HG02970 (cell line): Measurements from ENCODE around the gene TMEM169.

Experiments used
- ATAC-seq: cut with Tn5 transposase; IDR thresholded peaks from one replicate; pipeline ENCODE4 v1.9.1; 2021; ENCODE audit warnings: mild to moderate bottlenecking, moderate library complexity, moderate number of reproducible peaks; ENCODE audit not compliant: unreplicated experiment, low FRiP score

Gene TMEM169

GRCh38 chr2:216098421-216099334 is 17.0 kb downstream of the TMEM169 start:
- no peak for ATAC-seq

- no peak for ATAC-seq
These were observed 19.4 kb downstream of the TMEM169 start for GRCh38 chr2:216101109-216101508.

- ATAC-seq: no peak
These were observed 21.5 kb downstream of the TMEM169 start for GRCh38 chr2:216103213-216103612.

- ATAC-seq: no peak
These were observed 23.0 kb downstream of the TMEM169 start for GRCh38 chr2:216104691-216105090.

GRCh38 chr2:216107320-216107719 is 25.6 kb downstream of the TMEM169 start:
- no peak for ATAC-seq

- ATAC-seq: no peak
These were observed 26.0 kb downstream of the TMEM169 start for GRCh38 chr2:216107760-216108159.

- no peak for ATAC-seq
These were observed 26.7 kb downstream of the TMEM169 start for GRCh38 chr2:216108310-216108966.

- ATAC-seq: peak; percentile 57
These were observed 27.5 kb downstream of the TMEM169 start, which contains the start of gene XRCC5 for GRCh38 chr2:216108967-216109921. TSS of gene XRCC5 (plus strand) at chr2:216109348. CDS start at chr2:216109437, 89 bp downstream.

- no peak for ATAC-seq
These were observed 28.4 kb downstream of the TMEM169 start for GRCh38 chr2:216109962-216110614.

- ATAC-seq: no peak
These were observed 28.9 kb downstream of the TMEM169 start for GRCh38 chr2:216110620-216111019.

- no peak for ATAC-seq
These were observed 29.4 kb downstream of the TMEM169 start for GRCh38 chr2:216111122-216111521.

GRCh38 chr2:216112926-216113325 is 31.2 kb downstream of the TMEM169 start:
- ATAC-seq: no peak

GRCh38 chr2:216113572-216113971 is 31.9 kb downstream of the TMEM169 start:
- peak; percentile 46 for ATAC-seq

- ATAC-seq: peak; percentile 2
These were observed 32.6 kb downstream of the TMEM169 start for GRCh38 chr2:216114382-216114713.

- ATAC-seq: peak; percentile 58
These were observed 33.2 kb downstream of the TMEM169 start for GRCh38 chr2:216114714-216115531.

GRCh38 chr2:216116418-216116817 is 34.7 kb downstream of the TMEM169 start:
- no peak for ATAC-seq

GRCh38 chr2:216117561-216118340 is 36.0 kb downstream of the TMEM169 start:
- no peak for ATAC-seq

- ATAC-seq: no peak
These were observed 36.8 kb downstream of the TMEM169 start for GRCh38 chr2:216118474-216118873.
